GM21423 (cell line): ENCODE measurements around the gene SPPL2B.
"Not testable (repeated sequence)": the region's sequence is repeated elsewhere in the genome, so short reads cannot be mapped to it uniquely, and the experiment has no call there.

Source experiments
- ATAC-seq: cut with Tn5 transposase; IDR thresholded peaks from one replicate; pipeline ENCODE4 v1.9.1; 2021; ENCODE audit warnings: mild to moderate bottlenecking, moderate library complexity; ENCODE audit not compliant: unreplicated experiment

Gene SPPL2B, protein sequence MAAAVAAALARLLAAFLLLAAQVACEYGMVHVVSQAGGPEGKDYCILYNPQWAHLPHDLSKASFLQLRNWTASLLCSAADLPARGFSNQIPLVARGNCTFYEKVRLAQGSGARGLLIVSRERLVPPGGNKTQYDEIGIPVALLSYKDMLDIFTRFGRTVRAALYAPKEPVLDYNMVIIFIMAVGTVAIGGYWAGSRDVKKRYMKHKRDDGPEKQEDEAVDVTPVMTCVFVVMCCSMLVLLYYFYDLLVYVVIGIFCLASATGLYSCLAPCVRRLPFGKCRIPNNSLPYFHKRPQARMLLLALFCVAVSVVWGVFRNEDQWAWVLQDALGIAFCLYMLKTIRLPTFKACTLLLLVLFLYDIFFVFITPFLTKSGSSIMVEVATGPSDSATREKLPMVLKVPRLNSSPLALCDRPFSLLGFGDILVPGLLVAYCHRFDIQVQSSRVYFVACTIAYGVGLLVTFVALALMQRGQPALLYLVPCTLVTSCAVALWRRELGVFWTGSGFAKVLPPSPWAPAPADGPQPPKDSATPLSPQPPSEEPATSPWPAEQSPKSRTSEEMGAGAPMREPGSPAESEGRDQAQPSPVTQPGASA

DNA sequence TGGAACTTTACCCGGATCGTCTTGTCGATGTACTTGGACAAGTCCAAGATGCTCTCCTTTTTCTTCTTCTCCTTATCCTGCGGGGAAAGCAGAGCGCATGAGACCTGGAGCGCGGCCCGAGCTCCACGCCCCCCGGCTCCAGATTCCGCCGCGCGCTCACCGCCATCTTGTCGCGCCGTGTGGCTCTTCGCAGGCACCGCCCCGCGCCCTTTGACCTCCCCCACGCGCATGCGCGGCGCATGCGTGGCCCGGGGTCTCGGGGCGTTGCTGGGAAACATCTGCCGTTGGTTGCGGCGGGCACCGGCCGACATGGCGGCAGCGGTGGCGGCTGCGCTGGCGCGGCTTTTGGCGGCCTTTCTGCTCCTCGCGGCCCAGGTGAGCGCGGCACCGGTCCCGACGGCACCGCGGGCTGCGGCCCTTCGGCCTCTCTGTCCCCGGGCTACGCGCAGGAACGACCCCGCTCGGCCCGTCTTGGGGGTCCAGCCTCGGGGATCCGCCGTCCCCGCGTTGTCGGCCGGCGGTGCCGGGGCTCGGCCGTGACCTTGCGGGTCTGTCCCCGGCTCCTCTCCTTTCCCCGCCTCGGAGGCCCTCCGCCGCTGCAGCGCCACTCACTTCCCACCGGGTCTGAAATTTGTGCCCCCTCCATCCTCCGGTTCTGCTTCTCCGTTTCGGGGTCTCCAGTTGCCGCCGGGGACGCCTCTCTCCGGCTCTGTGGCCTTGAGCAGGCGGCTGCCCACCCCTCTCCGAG is at the start of gene SPPL2B, which contains the start of gene LSM7:
TSS of gene SPPL2B (plus strand) at position 284 of the 748 bp plus-strand sequence. CDS start at position 310, 26 bp downstream.
TSS of gene LSM7 (minus strand) at position 186 of the 748 bp plus-strand sequence. CDS start at position 166, 20 bp downstream.
- peak; percentile 51 for ATAC-seq

DNA sequence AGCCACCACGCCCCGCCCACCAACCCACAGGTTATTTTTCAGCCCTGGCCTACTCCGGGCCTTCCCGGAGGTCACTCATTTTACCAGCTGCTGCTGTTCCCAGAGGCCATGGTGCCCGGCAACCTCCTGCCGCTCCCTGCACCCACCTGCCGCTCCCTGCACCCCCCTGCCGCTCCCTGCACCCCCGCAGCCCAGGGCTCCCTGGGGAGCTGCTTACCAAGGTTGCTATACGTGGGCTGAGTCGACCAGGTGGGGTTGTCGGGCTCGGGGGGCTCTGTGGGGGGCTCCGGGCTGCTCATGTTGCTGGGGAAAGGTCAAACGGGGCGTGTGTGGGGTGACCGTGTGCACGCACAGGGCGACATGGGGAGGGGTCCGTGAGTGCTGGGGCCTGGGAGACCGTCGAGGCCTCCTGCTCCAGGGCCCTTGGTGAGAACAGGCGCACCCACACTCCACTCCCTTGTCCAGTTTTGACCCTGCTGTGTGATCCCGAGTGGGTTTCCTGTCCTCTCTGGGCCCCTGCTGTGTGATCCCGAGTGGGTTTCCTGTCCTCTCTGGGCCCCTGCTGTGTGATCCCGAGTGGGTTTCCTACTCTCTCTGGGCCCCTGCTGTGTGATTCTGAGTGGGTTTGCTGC is 47.7 kb upstream of the SPPL2B start:
- ATAC-seq = no peak

DNA sequence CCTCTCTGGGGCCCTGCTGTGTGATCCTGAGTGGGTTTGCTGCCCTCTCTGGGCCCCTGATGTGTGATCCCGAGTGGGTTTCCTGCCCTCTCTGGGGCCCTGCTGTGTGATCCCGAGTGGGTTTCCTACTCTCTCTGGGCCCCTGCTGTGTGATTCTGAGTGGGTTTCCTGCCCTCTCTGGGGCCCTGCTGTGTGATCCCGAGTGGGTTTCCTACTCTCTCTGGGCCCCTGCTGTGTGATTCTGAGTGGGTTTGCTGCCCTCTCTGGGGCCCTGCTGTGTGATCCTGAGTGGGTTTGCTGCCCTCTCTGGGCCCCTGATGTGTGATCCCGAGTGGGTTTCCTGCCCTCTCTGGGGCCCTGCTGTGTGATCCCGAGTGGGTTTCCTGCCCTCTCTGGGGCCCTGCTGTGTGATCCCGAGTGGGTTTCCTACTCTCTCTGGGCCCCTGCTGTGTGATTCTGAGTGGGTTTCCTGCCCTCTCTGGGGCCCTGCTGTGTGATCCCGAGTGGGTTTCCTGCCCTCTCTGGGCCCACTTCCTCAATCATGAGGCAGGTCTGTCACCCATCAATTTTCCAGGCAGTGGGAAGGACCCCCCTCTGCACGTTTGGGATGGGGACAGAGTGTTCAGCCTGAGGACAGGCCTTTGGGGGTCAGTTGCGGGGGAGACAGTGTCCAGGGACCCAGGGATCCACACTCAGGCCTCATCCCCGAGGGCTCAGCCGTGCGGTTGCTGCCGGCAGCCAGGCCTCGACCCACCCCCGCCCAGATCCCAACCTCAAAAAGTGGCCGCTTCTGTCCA is 47.0 kb upstream of the SPPL2B start:
- not testable (repeated sequence) for ATAC-seq

DNA sequence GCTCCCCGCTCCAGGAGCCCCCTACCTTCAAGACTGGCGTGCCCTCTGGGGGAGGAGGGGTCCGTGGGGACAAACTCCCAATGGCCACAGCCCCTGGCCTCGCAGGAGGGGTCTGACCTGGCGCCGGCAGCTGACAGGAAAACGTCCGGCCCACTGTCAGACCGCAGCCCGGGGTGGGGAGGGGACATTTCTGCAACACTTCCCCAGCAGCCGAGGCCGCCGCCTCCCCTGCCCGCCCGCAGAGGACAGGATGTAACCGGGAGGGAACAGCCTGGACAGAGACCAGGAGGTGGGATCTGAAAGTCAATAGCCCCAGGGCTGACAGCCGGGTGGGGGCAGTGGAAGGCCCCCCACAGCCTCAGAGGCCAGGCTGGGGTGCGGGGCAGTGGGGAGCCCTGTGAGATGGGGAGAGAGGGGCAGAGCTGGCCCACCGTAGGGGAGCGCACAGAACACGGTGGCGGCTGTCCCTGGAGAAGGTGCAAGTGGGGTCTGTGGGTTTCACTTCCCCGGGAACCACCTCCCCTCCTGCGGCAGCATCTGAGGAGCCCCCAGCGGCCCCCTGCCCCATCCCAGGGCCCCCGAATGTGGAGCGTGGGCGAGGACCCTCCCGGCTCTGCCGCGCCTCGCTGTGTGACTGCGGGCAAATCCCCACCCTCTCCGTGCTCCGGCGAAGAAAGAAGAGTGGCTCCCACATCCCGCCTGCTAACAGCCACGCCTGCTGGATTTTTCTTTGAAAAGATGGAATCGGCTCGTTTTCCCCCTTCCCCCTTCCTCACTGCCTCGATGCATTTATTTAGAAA is 46.2 kb upstream of the SPPL2B start, which contains the start of gene PEAK3:
TSS of gene PEAK3 (minus strand) at position 114 of the 800 bp plus-strand sequence. CDS start 1,244 bp downstream, outside the sequence.
- no peak for ATAC-seq

DNA sequence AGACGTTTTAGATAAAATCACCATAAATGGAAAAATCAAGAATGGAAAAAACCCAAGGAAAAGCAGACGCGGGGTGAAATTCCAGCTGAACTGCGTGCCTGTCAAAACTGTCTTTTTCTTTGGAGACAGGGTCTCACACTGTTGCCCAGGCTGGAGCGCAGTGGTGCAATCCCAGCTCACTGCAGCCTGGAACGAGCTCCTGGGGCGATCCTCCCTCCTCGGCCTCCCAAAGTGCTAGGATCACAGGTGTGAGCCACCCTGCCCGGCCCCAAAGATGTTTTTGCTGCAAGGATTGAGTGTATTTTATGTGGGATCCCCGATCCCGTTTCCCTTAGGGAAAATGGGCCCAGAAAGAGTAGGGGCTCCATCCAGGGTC is 45.6 kb upstream of the SPPL2B start:
- ATAC-seq = no peak

DNA sequence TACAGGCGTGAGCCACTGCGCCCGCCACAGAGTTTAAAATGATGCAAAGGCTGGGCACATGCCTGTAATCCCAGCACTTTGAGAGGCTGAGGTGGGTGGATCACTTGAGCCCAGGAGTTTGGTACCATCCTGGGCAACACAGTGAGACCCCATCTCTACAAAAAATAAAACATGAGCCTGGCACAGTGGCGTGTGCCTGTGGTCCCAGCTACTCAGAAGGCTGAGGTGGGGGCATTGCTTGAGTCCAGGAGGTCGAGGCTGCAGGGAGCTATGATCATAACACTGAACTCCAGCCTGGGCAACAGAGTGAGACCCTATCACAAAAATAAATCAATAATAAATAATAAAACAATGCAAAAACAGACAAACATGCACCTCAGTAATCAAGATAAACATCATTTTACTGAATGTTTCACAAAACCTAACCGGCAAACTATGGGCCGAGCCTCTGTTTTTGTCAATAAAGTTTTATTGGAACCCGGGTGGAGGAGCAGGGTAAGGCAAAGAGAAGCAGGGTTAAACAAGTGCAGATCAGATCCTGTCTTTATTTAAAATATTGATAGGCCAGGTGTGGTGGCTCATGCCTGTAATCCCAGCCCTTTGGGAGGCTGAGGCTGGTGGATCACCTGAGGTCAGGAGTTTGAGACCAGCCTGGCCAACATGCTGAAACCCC is 44.5 kb upstream of the SPPL2B start:
- no peak for ATAC-seq

DNA sequence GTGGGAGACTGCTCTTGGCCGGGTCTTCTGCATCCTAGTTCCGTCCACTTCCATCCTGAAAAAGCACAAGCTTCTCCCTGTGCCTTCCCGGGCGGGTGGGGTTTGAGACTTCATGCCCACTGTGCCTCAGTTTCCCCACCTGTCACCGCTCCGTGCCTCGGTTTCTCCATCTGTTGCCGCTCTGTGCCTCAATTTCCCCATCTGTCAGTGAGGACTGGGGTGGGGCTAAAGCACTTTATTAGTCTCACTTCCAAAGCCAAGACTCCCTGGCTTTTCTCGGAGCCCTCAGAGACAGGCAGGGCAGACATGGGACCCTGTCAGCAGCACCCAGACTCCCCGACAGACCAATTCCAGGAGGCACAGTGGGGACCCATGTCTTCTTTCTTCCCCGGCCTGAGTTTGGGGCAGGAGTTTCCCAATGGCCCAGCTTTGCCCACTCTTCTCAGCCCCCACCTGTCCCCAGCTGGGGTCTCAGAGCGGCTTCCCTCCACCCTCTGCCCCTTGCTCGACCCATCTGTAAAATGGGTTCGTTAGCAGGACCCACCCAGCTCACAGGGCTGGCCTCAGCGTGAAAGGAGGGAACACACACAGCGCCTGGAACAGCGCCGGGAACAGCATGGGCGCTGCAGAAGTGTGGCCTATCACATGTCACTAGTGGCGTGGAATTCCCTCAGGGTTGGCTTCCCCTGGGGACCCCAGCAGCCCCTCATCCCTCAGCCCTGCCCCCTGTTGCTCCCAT is 41.9 kb upstream of the SPPL2B start:
- ATAC-seq = no peak

DNA sequence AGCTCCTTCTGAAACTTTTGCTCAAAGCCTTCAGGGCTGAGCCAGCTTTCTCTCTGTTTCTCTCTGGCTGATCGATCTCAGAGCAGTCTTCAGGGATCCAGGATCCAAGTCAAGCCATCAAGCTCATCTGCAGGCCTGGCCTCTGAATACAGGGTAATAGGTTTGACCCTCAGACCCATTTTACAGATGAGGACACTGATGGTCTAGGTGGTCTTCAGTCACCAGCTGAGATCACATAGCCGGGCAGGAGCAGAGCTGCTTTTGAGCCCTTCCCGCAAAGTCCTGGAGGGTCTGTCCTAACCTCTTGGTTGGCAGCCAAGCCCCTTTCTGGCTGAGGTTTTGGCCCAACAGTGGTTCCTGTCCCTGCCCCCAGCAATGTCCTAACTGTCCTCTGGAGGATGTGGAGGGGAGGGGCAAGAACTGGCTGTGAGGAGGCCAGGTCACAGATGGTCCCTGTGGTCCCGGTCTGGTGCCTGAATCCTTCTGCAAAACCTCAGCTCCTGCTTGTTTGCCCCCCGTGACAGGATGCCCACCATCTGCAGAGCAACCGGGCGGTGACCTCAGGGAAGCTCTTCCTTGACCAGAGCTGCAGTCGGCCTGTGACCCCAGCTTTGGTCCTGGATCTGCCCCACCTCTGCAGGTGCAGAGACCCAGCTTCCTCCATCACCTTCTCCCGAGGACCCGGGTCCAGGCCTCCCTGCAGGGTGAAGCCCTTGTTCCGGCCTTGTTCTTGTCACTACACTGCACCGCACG is 40.7 kb upstream of the SPPL2B start:
- no peak for ATAC-seq

DNA sequence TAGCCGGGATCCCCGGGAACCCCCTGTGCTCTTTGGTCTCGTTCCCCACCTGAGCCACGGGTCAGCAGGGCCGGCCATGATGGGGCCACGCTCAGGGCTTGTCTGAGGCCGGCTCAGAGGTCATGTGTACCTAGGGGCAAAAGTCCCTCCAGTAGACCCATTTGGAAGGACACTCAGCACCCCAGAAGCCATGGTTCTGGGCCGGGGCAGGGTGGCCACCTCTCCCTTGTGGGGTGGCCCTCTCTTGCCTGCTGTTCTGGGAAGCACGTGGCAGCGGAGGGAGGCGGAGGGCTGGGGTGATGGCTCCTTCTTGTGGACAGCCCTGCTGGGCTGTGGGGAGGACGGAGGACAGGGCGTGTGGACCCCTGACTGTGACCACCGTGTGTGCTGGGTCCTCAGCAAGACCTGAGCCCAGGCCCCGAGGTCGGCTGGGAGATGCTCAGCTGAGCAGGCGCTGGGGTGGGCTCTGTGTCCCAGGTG is 40.1 kb upstream of the SPPL2B start:
- ATAC-seq = no peak

DNA sequence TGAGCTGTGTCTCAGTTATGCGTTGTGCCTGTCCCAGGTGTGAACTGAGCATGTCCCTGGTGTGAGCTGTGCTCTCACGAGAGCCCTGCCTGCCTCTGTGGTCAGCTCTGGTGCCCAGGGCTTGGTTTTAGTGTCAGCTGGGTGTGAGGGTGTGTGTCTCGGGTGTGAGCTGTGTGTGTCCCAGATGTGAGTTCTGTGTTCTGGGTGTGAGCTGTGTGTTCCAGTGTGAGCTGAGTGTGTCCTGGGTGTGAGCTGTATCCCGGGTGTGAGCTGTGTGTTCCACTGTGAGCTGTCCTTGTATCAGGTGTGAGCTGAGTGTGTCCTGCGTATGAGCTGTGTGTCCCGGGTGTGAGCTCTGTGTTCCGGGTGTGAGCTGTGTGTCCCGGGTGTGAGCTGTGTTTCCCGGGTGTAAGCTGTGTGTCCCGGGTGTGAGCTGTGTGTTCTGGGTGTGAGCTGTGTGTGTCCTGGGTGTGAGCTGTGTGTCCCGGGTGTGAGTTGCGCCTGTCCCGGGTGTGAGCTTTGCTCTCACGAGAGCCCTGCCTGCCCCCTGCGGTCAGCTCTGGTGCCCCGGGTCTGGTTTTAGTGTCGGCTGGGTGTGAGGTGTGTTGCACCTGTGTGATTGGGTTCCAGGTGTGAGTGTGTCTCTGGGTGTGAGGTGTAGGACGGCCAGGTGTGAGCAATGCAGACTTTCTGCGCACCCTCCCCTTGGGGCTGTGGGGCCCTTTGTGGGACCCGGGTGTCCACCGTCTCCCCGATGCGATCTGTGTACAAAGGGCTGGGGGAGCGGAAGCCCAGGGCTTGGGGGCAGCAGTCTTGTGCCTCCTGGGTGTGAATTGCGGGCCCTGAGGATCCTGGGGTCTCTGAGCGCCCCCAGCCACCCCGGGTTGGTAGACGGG is 39.4 kb upstream of the SPPL2B start:
- ATAC-seq = no peak

DNA sequence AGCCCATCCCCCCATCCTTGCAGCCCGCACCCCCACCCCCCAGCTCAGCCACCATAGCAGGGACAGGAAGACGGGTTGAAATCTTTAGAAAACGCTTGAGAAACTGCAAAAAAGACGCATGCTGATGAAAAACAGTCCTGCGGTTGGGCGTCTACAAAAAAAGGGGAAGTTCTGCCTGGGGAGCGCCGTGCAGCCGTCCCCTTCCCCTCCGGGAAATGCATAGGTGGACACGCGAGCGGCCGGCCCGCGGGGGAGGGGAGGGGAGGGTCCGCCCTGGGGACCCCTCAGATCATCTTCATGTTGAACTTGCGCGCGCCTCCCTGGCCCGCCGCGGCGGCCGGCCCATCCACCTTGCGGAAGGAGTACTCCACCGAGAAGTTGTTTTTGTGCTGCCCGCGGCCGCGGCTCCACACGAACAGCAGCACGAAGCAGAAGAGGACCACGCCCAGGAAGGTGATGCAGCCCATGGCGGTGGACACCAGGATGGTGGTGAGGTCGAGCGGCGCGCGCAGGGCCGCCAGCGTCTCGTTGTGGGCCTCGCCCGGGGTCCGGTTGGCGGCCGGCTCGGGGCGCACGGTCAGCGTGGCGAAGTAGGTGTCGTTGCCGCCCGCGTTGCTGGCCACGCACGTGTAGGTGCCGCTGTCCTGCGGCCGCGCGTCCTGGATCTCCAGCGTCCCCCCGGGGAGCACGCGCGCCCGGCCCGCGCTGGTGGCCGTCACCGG is 38.6 kb upstream of the SPPL2B start:
- ATAC-seq = peak; percentile 37

DNA sequence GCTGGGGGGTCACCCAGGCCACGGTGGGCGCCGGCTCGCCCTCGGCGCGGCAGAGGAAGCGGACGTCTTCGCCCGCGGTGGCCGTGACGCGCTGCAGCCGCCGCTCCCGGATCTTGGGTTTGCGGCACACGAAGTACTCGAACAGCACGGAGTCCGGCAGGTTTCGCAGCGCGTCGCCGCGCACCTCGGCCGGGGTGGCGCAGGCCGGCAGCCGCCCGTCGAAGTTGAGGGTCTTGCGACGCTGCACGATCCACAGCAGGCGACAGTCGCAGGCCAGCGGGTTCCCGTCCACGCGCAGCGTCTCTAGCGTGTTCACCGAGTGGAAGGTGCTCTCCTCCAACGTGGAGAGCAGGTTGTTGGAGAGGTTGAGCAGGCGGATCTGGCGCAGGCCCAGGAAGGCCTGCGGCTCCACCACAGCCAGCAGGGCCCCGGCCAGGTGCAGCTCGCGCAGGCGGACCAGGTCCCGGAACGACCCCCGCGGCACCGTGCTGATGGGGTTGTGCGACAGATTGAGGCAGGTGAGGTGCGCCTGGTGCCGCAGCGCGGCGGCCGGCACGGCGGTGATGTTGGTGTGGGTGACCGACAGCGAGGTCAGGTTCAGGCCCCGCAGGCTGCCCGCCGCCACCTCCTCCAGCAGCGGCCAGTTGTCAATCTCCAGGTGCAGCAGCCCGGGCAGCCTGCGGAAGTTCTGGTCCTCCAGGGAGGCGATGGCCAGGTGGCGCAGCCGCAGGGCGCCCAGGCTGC is 37.9 kb upstream of the SPPL2B start:
- ATAC-seq = no peak

DNA sequence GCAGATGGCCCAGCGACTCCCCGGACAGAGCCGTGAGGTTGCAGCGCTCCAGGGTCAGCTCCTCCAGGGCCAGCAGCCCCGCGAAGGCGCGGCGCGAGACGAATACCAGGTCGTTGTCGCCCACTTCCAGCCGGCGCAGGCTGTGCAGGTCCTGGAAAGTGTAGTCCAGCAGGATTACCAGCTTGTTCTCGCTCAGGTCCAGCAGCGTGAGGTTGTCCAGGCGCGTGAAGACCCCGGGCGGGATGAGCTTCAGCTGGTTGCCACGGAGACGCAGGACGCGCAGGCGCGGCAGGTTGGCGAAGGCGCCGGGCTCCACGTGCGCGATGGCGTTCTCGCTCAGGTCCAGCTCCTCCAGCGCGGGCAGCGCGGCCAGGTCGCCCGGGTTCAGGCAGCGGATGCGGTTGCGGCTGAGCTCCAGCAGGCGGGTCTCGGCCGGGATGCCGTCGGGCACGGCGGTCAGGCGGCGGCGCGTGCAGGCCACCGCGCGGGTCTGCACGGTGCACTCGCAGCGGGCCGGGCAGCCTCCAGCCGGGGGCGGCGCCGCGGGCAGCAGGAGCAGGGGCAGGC is 37.2 kb upstream of the SPPL2B start:
- ATAC-seq = no peak

DNA sequence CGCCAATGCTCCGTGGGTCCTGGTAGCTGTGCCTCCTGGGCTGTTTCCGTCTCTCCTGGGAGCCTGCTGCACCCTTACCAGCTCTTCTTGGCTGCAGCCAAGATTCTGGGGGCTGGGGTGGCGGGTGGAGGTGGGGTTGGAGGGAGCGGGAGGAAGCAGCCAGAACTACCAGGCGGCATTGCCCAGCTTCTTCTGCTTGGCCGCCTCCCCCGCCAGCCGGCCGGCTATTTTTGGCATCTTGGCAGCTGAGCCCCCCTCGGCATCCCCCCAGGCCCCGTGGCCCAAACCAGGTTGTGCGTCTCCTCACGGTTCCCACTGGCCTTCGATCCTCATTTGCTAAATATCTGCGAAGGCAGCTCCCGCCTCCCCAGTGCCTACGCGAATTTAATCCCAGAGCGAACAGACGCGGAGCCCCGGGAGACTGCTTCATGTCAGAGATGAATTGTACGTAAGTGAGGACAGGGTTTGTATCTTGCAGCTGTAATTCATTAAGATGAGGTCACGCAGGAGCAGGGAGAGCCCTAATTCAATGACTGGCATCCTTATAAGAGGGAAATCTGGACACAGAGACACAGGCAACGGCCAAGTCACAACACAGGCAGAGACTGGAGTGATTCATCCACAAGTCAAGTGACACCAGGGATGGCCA is 33.7 kb upstream of the SPPL2B start:
- ATAC-seq = no peak
